Stomach (tissue), 9 donors: ENCODE measurements around the gene SALL2. TPM values are rescaled to one million over a fixed set of nuclear protein-coding genes. Genes with fewer than 3 reads are reported as not detected.
A peak's percentile ranks its signal among the peaks of the same experiment; 100 is the strongest.
"Not testable (repeated sequence)": the region's sequence is repeated elsewhere in the genome, so short reads cannot be mapped to it uniquely, and the experiment has no call there.

Experiments
- DNase-seq, 2 donors: peaks; one replicate each; pipeline versions ENCODE4 v3.0.0 to v3.0.0-alpha.2; 2013 to 2019
- H3K27ac ChIP-seq, 5 donors: fragments of 200-600 bp in 4 of 5; sonication (generic) in 4 of 5; one replicate each; pipeline ENCODE4 v1.5.1; 2013 to 2019; ENCODE audit warnings: mild to moderate bottlenecking in 1 of 5, moderate library complexity in 1 of 5
- H3K27me3 ChIP-seq, 3 donors: fragments of 200-600 bp; sonication (generic); one replicate each; pipeline ENCODE4 v1.5.1; 2017 to 2019; ENCODE audit warnings: mixed run types in 1 of 3
- H3K36me3 ChIP-seq, 4 donors: fragments of 200-600 bp; sonication (generic); 1 replicate in 3 of 4; 2 replicates in 1 of 4; pipeline ENCODE4 v1.5.1; 2016 to 2019
- H3K4me1 ChIP-seq, 4 donors: fragments of 200-600 bp; sonication (generic); one replicate each; pipeline ENCODE4 v1.5.1; 2016 to 2019
- H3K4me3 ChIP-seq, 4 donors: fragments of 200-600 bp; sonication (generic) in 3 of 4; one replicate each; pipeline ENCODE4 v1.5.1; 2016 to 2019; ENCODE audit warnings: mild to moderate bottlenecking in 1 of 4
- H3K9me3 ChIP-seq, 4 donors: fragments of 200-600 bp; sonication (generic); one replicate each; pipeline ENCODE4 v1.5.1; 2016 to 2019
- CTCF ChIP-seq, 7 experiments: fragments of 450-650 bp in 4 of 7; fragments of 200-600 bp in 3 of 7; sonication (generic) in 3 of 7; IDR thresholded peaks; one replicate each; pipeline ENCODE4 v1.5.1; 2016 to 2019; ENCODE audit warnings: antibody characterized with exemption in 7 of 7, control low read depth in 2 of 7, mild to moderate bottlenecking in 1 of 7
- EP300 ChIP-seq: sonication (generic); formaldehyde crosslinking; IDR thresholded peaks from one replicate; pipeline ENCODE4 v1.6.1; 2017; ENCODE audit warnings: antibody characterized with exemption
- POLR2A ChIP-seq, 4 donors: fragments of 450-650 bp; IDR thresholded peaks; one replicate each; pipeline ENCODE4 v1.6.1; 2016; ENCODE audit warnings: antibody characterized with exemption in 4 of 4, control low read depth in 2 of 4, mild to moderate bottlenecking in 1 of 4, moderate library complexity in 1 of 4
- POLR2AphosphoS5 ChIP-seq, 3 donors: sonication (generic); formaldehyde crosslinking; IDR thresholded peaks; one replicate each; pipeline ENCODE4 v1.6.1; 2016; ENCODE audit warnings: antibody characterized with exemption in 3 of 3
- WGBS, 5 donors: extraction: QIAGEN DNeasy Blood & Tissue Kit in 3 of 5; methylation state at CpG; one replicate each; pipeline versions ENCODE4 v1.1.5 to v1.1.7; 2013 to 2018; 5-methylcytosine and 5-hydroxymethylcytosine counted together
- intact Hi-C: fragments of 100-400 bp; cut with DNase I; formaldehyde crosslinking; loops from one replicate; pipeline ENCODE4 v1.15.1; 2023; ENCODE audit warnings: low total_unique reads
- polyA plus RNA-seq, 3 donors: library from polyadenylated mRNA; stranded (reverse); fragments of 200-250 nt; gene quantifications; one replicate each; pipeline ENCODE4 v1.2.3, GENCODE V29; 2013
- total RNA-seq, 5 donors: library from RNA; depleted of rRNA; stranded (reverse); fragments of >200 nt; gene quantifications; one replicate each; pipeline versions ENCODE4 v1.1.0 to v1.2.3, GENCODE V29; 2014 to 2016
- donor health status: healthy with polysubstance abuse.
- donor health status: Bipolar disorder and iron deficiency.
- donor health status: healthy.

The SALL2 gene
- total and polyA plus RNA-seq, 8 donors, result 2.5 to 15.2 (median 3.2) TPM; not detected in 2

- Histone ChIP-seq H3K9me3 (no peaks in the 10 kb centered on the region), H3K4me1 (peaks cover 0 to 16% (median 14%) of the 10 kb centered on the region in 4 donors), H3K27me3 (no peaks in the 10 kb centered on the region), H3K27ac (no peak overlapping the region), H3K4me3 (no peak overlapping the region), H3K36me3 (no peaks in the 10 kb centered on the region)
- TF ChIP-seq POLR2AphosphoS5 (IDR thresholded peaks at IDR 0.05) (no peak), POLR2A (IDR thresholded peaks at IDR 0.05) (no peak), CTCF (IDR thresholded peaks at IDR 0.05) (no peak), EP300 (no peak)
- intact Hi-C loops, result loop anchor here (10.0 kb wide), 1 partner anchor 64 kb away; no protein-coding TSS in a partner anchor
- WGBS, 5 donors, result 69 to 79% (median 78%) methylated on average over 8 of the region's 8 CpGs
- no peak for DNase-seq
Measured at GRCh38 chr14:21558703-21559170, 32.6 kb upstream of the SALL2 start.

- Histone ChIP-seq H3K27ac (peak overlapping the region in 4 of 5 donors; percentile 48 to 77 (median 61)), H3K27me3 (no peaks in the 10 kb centered on the region), H3K9me3 (no peaks in the 10 kb centered on the region), H3K36me3 (no peaks in the 10 kb centered on the region), H3K4me1 (peaks cover 0 to 16% (median 14%) of the 10 kb centered on the region in 4 donors), H3K4me3 (peak overlapping the region; percentile 27 to 39 (median 32))
- intact Hi-C loops, result loop anchor here (10.0 kb wide), 1 partner anchor 62 kb away; no protein-coding TSS in a partner anchor
- WGBS, 5 donors, result 6 to 17% (median 10%) methylated on average over 11 of the region's 11 CpGs
- DNase-seq, result peak; percentile 79 to 95
- no peak for TF ChIP-seq POLR2A (IDR thresholded peaks at IDR 0.05)
- TF ChIP-seq CTCF (IDR thresholded peaks at IDR 0.05), result peak in 4 of 7 experiments; percentile 47 to 84 (median 76)
- TF ChIP-seq POLR2AphosphoS5 (IDR thresholded peaks at IDR 0.05), result peak in 1 of 3 donors; percentile 39
Measured at GRCh38 chr14:21557084-21557901, 31.1 kb upstream of the SALL2 start.

- Histone ChIP-seq H3K36me3 (no peaks in the 10 kb centered on the region), H3K27ac (peak overlapping the region in 1 of 5 donors; percentile 54), H3K9me3 (no peaks in the 10 kb centered on the region), H3K27me3 (no peaks in the 10 kb centered on the region), H3K4me3 (no peak overlapping the region), H3K4me1 (peaks cover 0 to 16% (median 14%) of the 10 kb centered on the region in 4 donors)
- 53 to 64% (median 60%) methylated on average over 5 of the region's 5 CpGs for WGBS, 5 donors
- intact Hi-C loops, result loop anchor here (10.0 kb wide), 1 partner anchor 62 kb away; no protein-coding TSS in a partner anchor
- TF ChIP-seq POLR2A (IDR thresholded peaks at IDR 0.05) (no peak), CTCF (IDR thresholded peaks at IDR 0.05) (no peak), EP300 (no peak), POLR2AphosphoS5 (IDR thresholded peaks at IDR 0.05) (no peak)
- no peak for DNase-seq
Measured at GRCh38 chr14:21556378-21557083, 30.4 kb upstream of the SALL2 start.

GRCh38 chr14:21553266-21553665 lies 27.1 kb upstream of the SALL2 start:
- Histone ChIP-seq H3K27me3 (no peaks in the 10 kb centered on the region), H3K36me3 (no peaks in the 10 kb centered on the region), H3K9me3 (no peaks in the 10 kb centered on the region), H3K4me3 (no peak overlapping the region), H3K4me1 (peaks cover 0 to 13% (median 11%) of the 10 kb centered on the region in 4 donors), H3K27ac (no peak overlapping the region)
- 86 to 93% (median 91%) methylated on average over 3 of the region's 3 CpGs for WGBS, 5 donors
- intact Hi-C loops, result loop anchor here (10.0 kb wide), 1 partner anchor 58 kb away; no protein-coding TSS in a partner anchor
- TF ChIP-seq POLR2AphosphoS5 (IDR thresholded peaks at IDR 0.05) (no peak), POLR2A (IDR thresholded peaks at IDR 0.05) (no peak), CTCF (IDR thresholded peaks at IDR 0.05) (no peak), EP300 (no peak)
- no peak for DNase-seq

- H3K36me3 ChIP-seq, H3K9me3 ChIP-seq, H3K4me1 ChIP-seq, H3K27me3 ChIP-seq, H3K4me3 ChIP-seq, H3K27ac ChIP-seq, intact Hi-C loops, DNase-seq: not testable (repeated sequence)
- 87 to 93% (median 91%) methylated on average over 7 of the region's 7 CpGs for WGBS, 5 donors
Measured at GRCh38 chr14:21544588-21544987, 18.4 kb upstream of the SALL2 start.
